ENCODE measurements around the gene SLC25A52.

GRCh38 chr18:31738460-31739407 lies 21.9 kb downstream of the SLC25A52 start:
- TF ChIP-seq CTCF (IDR thresholded peaks at IDR 0.05 in 8 of 11, conservative IDR thresholded peaks at IDR 0.05 in 3 of 11), result no peak
- TF ChIP-seq POLR2A (IDR thresholded peaks at IDR 0.05), result no peak
- no peak for TF ChIP-seq POLR2AphosphoS5 (IDR thresholded peaks at IDR 0.05)
